HEK293 (cell line): ENCODE data around the gene MSANTD1.

Experiments used
- SP2 ChIP-seq: fragments of 450-650 bp; formaldehyde crosslinking; IDR thresholded peaks from 2 replicates; pipeline ENCODE4 v1.5.1; 2016; ENCODE audit warnings: missing biosample characterization, missing genetic modification characterization
- ZBTB21 ChIP-seq: fragments of 450-650 bp; formaldehyde crosslinking; IDR thresholded peaks from 2 replicates; pipeline ENCODE4 v1.5.1; 2017; ENCODE audit warnings: missing biosample characterization, missing genetic modification characterization
- ZBTB44 ChIP-seq: fragments of 450-650 bp; IDR thresholded peaks from 2 replicates; pipeline ENCODE4 v1.5.1; 2018; ENCODE audit warnings: missing biosample characterization, mild to moderate bottlenecking, missing genetic modification characterization
- ZNF112 ChIP-seq: fragments of 450-650 bp; formaldehyde crosslinking; IDR thresholded peaks from 2 replicates; pipeline ENCODE4 v1.5.0; 2017; ENCODE audit warnings: missing biosample characterization, missing genetic modification characterization
- ZNF121 ChIP-seq: fragments of 450-650 bp; formaldehyde crosslinking; IDR thresholded peaks from 2 replicates; pipeline ENCODE4 v1.5.1; 2016; ENCODE audit warnings: missing biosample characterization, missing genetic modification characterization
- ZNF473 ChIP-seq: fragments of 450-650 bp; formaldehyde crosslinking; IDR thresholded peaks from 2 replicates; pipeline ENCODE4 v1.5.1; 2017; ENCODE audit warnings: missing biosample characterization, missing genetic modification characterization
- ZNF768 ChIP-seq: fragments of 450-650 bp; formaldehyde crosslinking; IDR thresholded peaks from 2 replicates; pipeline ENCODE4 v1.5.1; 2018; ENCODE audit warnings: missing biosample characterization, mild to moderate bottlenecking, missing genetic modification characterization
- TF ChIP-seq, protein P1 (sequence below): fragments of 450-650 bp; formaldehyde crosslinking; IDR thresholded peaks from 2 replicates; pipeline ENCODE4 v1.5.1; 2016; ENCODE audit warnings: missing biosample characterization, missing genetic modification characterization
- TF ChIP-seq, protein P2 (sequence below): fragments of 450-650 bp; formaldehyde crosslinking; conservative IDR thresholded peaks from 2 replicates; pipeline ENCODE4 v1.5.1; 2016; ENCODE audit warnings: low read depth, missing biosample characterization, missing genetic modification characterization

DNA sequence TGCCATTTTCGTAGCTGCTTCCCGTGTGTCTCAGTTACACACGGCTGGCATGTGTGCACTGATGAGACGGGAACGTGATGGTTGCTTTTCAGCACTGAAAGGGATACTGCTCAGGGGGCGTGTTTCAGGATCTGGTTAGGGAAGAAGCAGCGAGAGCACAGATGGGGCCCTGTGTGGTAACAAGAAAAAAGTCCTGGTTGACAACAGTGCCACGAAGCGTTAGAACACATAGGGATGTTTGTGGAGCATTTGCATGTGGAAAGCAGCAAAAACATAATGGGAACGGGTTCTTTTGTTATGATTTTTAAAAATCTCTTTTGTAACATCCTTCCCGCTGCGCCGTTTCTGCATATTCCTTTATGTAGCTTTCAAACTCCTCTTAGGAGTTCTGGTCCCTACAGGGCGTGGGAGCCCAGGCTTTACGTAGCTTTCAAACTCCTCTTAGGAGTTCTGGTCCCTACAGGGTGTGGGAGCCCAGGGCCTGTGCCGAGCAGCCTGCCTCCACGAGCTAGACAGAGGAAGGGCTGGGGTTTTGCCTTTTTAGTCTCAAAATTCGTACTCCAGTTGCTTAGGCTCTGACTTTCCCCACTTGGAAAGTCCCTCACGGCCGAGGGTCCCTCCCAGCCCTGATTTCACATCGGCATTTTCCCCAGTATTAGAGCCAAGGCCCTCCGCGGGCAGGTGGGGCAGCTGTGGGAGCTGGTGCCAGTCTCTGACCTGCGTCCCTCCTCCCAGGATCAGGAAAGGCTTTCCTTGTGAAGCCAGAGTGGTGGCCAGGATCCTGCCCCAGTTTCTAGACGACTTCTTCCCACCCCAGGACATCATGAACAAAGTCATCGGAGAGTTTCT lies 11.0 kb upstream of the MSANTD1 start:
- no peak for TF ChIP-seq ZNF768 (tag by site-specific recombination)
- no peak for TF ChIP-seq ZBTB44
- no peak for TF ChIP-seq ZBTB21 (tag by site-specific recombination)
- TF ChIP-seq, protein P1, sequence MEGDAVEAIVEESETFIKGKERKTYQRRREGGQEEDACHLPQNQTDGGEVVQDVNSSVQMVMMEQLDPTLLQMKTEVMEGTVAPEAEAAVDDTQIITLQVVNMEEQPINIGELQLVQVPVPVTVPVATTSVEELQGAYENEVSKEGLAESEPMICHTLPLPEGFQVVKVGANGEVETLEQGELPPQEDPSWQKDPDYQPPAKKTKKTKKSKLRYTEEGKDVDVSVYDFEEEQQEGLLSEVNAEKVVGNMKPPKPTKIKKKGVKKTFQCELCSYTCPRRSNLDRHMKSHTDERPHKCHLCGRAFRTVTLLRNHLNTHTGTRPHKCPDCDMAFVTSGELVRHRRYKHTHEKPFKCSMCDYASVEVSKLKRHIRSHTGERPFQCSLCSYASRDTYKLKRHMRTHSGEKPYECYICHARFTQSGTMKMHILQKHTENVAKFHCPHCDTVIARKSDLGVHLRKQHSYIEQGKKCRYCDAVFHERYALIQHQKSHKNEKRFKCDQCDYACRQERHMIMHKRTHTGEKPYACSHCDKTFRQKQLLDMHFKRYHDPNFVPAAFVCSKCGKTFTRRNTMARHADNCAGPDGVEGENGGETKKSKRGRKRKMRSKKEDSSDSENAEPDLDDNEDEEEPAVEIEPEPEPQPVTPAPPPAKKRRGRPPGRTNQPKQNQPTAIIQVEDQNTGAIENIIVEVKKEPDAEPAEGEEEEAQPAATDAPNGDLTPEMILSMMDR (tag by site-specific recombination), result no peak
- no peak for TF ChIP-seq ZNF112 (tag by site-specific recombination)
- TF ChIP-seq, protein P2, sequence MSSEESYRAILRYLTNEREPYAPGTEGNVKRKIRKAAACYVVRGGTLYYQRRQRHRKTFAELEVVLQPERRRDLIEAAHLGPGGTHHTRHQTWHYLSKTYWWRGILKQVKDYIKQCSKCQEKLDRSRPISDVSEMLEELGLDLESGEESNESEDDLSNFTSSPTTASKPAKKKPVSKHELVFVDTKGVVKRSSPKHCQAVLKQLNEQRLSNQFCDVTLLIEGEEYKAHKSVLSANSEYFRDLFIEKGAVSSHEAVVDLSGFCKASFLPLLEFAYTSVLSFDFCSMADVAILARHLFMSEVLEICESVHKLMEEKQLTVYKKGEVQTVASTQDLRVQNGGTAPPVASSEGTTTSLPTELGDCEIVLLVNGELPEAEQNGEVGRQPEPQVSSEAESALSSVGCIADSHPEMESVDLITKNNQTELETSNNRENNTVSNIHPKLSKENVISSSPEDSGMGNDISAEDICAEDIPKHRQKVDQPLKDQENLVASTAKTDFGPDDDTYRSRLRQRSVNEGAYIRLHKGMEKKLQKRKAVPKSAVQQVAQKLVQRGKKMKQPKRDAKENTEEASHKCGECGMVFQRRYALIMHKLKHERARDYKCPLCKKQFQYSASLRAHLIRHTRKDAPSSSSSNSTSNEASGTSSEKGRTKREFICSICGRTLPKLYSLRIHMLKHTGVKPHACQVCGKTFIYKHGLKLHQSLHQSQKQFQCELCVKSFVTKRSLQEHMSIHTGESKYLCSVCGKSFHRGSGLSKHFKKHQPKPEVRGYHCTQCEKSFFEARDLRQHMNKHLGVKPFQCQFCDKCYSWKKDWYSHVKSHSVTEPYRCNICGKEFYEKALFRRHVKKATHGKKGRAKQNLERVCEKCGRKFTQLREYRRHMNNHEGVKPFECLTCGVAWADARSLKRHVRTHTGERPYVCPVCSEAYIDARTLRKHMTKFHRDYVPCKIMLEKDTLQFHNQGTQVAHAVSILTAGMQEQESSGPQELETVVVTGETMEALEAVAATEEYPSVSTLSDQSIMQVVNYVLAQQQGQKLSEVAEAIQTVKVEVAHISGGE (tag by site-specific recombination), result no peak
- no peak for TF ChIP-seq ZNF121 (tag by site-specific recombination)
- no peak for TF ChIP-seq ZNF473 (tag by site-specific recombination)
- no peak for TF ChIP-seq SP2
